Measurements from ENCODE around the gene P2RY14. TPM values are rescaled to one million over a fixed set of nuclear protein-coding genes. Genes with fewer than 3 reads are reported as not detected.

P2RY14 gene
- total and polyA plus RNA-seq, 2 of the 13 experiments (the other 11 are each of a cell fraction or from before 2014, with no cell fraction given), result not detected

DNA sequence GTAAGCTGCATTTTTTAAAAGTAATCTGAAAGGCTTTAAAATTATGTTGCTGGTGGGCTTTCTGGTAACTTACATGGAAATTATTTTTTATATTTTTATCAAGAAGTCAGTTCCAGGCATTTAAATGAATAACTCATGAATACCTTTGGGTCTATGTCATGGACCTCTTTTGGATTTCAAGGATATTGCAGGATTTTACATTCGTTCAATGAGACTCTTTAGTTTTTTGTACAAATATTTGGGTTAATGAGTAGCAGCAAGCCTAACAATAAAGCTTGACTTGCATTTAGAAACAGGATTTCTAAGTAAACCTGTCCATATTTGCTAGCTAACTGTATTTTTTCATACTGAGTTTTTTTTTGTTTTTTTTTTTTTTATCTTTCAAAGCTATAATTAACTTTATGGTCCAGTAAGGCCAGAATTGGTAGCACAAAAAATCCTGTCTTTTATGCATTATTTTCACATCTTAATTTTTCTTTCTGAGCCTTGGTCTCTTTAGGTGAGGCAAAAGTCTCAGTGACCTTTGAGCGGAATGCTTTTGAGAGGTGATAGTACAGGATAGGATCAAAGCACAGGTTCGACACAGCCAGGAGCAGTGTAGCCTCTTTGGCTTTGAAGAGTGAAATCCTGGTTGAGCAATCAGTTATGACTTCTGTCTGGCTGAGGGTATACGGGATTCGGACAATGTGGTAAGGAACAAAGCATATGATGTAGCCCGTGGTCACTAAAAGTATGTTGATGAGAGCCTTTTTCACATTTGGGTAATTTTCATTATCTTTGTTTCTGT lies 80.2 kb downstream of the P2RY14 start (continued):
- TF ChIP-seq ZNF740 (CRISPR knock-in tag; IDR thresholded peaks at IDR 0.05) (no peak), ZNF790 (CRISPR knock-in tag; IDR thresholded peaks at IDR 0.05; ENCODE audit: borderline replicate concordance) (no peak), ZMYM2 (CRISPR knock-in tag; IDR thresholded peaks at IDR 0.05) (peak; percentile 65; the same call in 1 of the 2 replicates), GZF1 (CRISPR knock-in tag; IDR thresholded peaks at IDR 0.05) (no peak), ZFAT (CRISPR knock-in tag; conservative IDR thresholded peaks at IDR 0.05) (no peak), ZNF484 (CRISPR knock-in tag; IDR thresholded peaks at IDR 0.05; ENCODE audit: borderline replicate concordance, low read depth) (no peak), SMARCC2 (IDR thresholded peaks at IDR 0.05) (0 out of 2 replicates have a peak, but pooled peaks have one; percentile 17), JARID2 (CRISPR knock-in tag; IDR thresholded peaks at IDR 0.05; ENCODE audit: insufficient replicate concordance) (no peak), TARDBP (CRISPR knock-in tag; IDR thresholded peaks at IDR 0.05) (peak; percentile 86), CREM (IDR thresholded peaks at IDR 0.05) (peak; percentile 93), CREM (CRISPR knock-in tag; IDR thresholded peaks at IDR 0.05) (no peak), NFYC (CRISPR knock-in tag; IDR thresholded peaks at IDR 0.05) (no peak), MTF2 (CRISPR knock-in tag; IDR thresholded peaks at IDR 0.05; ENCODE audit: borderline replicate concordance) (no peak), JUND (CRISPR knock-in tag; IDR thresholded peaks at IDR 0.05) (peak; percentile 71; the same call in 1 of the 2 replicates), ZBTB7A (CRISPR knock-in tag; IDR thresholded peaks at IDR 0.05) (no peak), KIAA2018 (CRISPR knock-in tag; IDR thresholded peaks at IDR 0.05; ENCODE audit: borderline replicate concordance) (no peak)
- TF ChIP-seq, protein P1, sequence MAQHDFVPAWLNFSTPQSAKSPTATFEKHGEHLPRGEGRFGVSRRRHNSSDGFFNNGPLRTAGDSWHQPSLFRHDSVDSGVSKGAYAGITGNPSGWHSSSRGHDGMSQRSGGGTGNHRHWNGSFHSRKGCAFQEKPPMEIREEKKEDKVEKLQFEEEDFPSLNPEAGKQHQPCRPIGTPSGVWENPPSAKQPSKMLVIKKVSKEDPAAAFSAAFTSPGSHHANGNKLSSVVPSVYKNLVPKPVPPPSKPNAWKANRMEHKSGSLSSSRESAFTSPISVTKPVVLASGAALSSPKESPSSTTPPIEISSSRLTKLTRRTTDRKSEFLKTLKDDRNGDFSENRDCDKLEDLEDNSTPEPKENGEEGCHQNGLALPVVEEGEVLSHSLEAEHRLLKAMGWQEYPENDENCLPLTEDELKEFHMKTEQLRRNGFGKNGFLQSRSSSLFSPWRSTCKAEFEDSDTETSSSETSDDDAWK (CRISPR knock-in tag; IDR thresholded peaks at IDR 0.05), result no peak
- TF ChIP-seq, protein P2, sequence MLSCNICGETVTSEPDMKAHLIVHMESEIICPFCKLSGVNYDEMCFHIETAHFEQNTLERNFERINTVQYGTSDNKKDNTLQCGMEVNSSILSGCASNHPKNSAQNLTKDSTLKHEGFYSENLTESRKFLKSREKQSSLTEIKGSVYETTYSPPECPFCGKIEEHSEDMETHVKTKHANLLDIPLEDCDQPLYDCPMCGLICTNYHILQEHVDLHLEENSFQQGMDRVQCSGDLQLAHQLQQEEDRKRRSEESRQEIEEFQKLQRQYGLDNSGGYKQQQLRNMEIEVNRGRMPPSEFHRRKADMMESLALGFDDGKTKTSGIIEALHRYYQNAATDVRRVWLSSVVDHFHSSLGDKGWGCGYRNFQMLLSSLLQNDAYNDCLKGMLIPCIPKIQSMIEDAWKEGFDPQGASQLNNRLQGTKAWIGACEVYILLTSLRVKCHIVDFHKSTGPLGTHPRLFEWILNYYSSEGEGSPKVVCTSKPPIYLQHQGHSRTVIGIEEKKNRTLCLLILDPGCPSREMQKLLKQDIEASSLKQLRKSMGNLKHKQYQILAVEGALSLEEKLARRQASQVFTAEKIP (CRISPR knock-in tag; IDR thresholded peaks at IDR 0.05; ENCODE audit: borderline replicate concordance), result no peak

Measured in HepG2 (cell line).